ENCODE data around the gene SNX1. TPM values are rescaled to one million over a fixed set of nuclear protein-coding genes. Genes with fewer than 3 reads are reported as not detected.

The SNX1 gene
- total and polyA plus RNA-seq, 2 of the 13 experiments (the other 11 are each of a cell fraction or from before 2014, with no cell fraction given): 29.3 to 60.1 TPM

DNA sequence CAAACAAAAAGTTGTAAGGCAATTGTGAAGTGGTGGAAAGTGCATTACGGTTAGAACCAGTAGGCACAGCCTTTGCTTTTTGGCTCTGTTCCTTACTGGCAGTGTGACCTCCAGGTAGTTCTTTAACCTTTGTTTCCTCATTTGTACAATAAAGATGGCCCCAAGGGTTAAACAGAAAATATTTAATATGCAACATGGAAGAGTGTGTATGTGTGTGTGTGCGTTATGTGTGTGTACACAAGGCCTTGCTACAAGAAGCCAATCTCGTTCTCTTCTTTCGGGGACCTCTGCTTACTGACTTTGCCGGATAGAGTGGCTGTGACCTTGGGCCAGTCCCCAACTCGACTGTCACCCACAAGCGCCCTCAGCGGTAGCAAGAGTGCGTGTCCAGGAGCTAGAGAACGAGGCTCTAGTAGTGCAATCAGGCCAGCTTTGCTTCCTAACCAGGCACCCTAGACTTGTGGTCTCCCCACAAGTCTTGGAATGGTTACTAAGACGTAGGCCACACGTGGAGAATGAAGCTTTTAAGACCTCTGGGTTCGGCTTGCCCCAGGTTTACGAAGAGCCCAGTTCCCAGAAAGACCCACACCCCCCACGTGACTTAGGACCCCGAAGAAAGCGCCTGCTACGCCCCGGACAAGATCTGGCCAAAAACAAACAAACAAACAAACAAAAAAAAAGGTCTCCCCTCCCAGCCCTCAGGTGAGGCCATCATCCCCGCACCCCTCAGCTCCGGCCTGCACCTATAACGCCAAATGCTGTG is 2.7 kb upstream of the SNX1 start (continued):
- TF ChIP-seq, protein P1, sequence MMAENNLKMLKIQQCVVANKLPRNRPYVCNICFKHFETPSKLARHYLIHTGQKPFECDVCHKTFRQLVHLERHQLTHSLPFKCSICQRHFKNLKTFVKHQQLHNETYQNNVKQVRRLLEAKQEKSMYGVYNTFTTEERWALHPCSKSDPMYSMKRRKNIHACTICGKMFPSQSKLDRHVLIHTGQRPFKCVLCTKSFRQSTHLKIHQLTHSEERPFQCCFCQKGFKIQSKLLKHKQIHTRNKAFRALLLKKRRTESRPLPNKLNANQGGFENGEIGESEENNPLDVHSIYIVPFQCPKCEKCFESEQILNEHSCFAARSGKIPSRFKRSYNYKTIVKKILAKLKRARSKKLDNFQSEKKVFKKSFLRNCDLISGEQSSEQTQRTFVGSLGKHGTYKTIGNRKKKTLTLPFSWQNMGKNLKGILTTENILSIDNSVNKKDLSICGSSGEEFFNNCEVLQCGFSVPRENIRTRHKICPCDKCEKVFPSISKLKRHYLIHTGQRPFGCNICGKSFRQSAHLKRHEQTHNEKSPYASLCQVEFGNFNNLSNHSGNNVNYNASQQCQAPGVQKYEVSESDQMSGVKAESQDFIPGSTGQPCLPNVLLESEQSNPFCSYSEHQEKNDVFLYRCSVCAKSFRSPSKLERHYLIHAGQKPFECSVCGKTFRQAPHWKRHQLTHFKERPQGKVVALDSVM (CRISPR knock-in tag; IDR thresholded peaks at IDR 0.05): no peak
- TF ChIP-seq, protein P2, sequence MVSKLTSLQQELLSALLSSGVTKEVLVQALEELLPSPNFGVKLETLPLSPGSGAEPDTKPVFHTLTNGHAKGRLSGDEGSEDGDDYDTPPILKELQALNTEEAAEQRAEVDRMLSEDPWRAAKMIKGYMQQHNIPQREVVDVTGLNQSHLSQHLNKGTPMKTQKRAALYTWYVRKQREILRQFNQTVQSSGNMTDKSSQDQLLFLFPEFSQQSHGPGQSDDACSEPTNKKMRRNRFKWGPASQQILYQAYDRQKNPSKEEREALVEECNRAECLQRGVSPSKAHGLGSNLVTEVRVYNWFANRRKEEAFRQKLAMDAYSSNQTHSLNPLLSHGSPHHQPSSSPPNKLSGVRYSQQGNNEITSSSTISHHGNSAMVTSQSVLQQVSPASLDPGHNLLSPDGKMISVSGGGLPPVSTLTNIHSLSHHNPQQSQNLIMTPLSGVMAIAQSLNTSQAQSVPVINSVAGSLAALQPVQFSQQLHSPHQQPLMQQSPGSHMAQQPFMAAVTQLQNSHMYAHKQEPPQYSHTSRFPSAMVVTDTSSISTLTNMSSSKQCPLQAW (CRISPR knock-in tag; IDR thresholded peaks at IDR 0.05): no peak
- TF ChIP-seq SNAPC2 (CRISPR knock-in tag; IDR thresholded peaks at IDR 0.05) (no peak), GATAD1 (CRISPR knock-in tag; IDR thresholded peaks at IDR 0.05) (peak; percentile 47; the same call in 1 of the 2 replicates), GZF1 (CRISPR knock-in tag; IDR thresholded peaks at IDR 0.05) (no peak), PRMT3 (CRISPR knock-in tag; IDR thresholded peaks at IDR 0.05; ENCODE audit: borderline replicate concordance, low read depth) (no peak), ZSCAN12 (CRISPR knock-in tag; IDR thresholded peaks at IDR 0.05) (0 out of 2 replicates have a peak, but pooled peaks have one; percentile 57), ZNF331 (CRISPR knock-in tag; IDR thresholded peaks at IDR 0.05) (peak; percentile 56), MATR3 (CRISPR knock-in tag; IDR thresholded peaks at IDR 0.05) (no peak), ARNT (IDR thresholded peaks at IDR 0.05) (no peak), RBM39 (IDR thresholded peaks at IDR 0.05; ENCODE audit: low read depth, low read length, poor library complexity, severe bottlenecking) (no peak), TAF1 (CRISPR knock-in tag; IDR thresholded peaks at IDR 0.05) (0 out of 2 replicates have a peak, but pooled peaks have one; percentile 29), POLR2AphosphoS5 (IDR thresholded peaks at IDR 0.05; ENCODE audit: low read depth, low read length) (no peak), RORA (CRISPR knock-in tag; IDR thresholded peaks at IDR 0.05) (no peak)
- TF ChIP-seq, protein P3, sequence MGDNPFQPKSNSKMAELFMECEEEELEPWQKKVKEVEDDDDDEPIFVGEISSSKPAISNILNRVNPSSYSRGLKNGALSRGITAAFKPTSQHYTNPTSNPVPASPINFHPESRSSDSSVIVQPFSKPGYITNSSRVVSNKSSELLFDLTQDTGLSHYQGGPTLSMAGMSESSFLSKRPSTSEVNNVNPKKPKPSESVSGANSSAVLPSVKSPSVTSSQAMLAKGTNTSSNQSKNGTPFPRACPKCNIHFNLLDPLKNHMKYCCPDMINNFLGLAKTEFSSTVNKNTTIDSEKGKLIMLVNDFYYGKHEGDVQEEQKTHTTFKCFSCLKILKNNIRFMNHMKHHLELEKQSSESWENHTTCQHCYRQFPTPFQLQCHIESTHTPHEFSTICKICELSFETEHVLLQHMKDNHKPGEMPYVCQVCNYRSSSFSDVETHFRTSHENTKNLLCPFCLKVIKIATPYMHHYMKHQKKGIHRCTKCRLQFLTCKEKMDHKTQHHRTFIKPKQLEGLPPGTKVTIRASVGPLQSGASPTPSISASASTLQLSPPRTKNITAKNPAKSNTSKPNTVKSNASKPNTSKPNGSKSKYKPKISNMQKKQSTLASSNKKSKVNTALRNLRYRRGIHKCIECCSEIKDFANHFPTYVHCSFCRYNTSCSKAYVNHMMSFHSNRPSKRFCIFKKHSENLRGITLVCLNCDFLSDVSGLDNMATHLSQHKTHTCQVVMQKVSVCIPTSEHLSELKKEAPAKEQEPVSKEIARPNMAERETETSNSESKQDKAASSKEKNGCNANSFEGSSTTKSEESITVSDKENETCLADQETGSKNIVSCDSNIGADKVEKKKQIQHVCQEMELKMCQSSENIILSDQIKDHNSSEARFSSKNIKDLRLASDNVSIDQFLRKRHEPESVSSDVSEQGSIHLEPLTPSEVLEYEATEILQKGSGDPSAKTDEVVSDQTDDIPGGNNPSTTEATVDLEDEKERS (CRISPR knock-in tag; IDR thresholded peaks at IDR 0.05): no peak
- TF ChIP-seq, protein P4, sequence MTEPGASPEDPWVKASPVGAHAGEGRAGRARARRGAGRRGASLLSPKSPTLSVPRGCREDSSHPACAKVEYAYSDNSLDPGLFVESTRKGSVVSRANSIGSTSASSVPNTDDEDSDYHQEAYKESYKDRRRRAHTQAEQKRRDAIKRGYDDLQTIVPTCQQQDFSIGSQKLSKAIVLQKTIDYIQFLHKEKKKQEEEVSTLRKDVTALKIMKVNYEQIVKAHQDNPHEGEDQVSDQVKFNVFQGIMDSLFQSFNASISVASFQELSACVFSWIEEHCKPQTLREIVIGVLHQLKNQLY (CRISPR knock-in tag; IDR thresholded peaks at IDR 0.05): no peak
- TF ChIP-seq, protein P5, sequence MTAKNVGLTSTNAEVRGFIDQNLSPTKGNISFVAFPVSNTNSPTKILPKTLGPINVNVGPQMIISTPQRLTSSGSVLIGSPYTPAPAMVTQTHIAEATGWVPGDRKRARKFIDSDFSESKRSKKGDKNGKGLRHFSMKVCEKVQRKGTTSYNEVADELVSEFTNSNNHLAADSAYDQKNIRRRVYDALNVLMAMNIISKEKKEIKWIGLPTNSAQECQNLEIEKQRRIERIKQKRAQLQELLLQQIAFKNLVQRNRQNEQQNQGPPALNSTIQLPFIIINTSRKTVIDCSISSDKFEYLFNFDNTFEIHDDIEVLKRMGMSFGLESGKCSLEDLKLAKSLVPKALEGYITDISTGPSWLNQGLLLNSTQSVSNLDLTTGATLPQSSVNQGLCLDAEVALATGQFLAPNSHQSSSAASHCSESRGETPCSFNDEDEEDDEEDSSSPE (CRISPR knock-in tag; IDR thresholded peaks at IDR 0.05): no peak
- TF ChIP-seq, protein P6, sequence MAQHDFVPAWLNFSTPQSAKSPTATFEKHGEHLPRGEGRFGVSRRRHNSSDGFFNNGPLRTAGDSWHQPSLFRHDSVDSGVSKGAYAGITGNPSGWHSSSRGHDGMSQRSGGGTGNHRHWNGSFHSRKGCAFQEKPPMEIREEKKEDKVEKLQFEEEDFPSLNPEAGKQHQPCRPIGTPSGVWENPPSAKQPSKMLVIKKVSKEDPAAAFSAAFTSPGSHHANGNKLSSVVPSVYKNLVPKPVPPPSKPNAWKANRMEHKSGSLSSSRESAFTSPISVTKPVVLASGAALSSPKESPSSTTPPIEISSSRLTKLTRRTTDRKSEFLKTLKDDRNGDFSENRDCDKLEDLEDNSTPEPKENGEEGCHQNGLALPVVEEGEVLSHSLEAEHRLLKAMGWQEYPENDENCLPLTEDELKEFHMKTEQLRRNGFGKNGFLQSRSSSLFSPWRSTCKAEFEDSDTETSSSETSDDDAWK (CRISPR knock-in tag; IDR thresholded peaks at IDR 0.05): no peak

Measured in HepG2 (cell line).